LNCAP (cell line): ENCODE results near the gene SORCS2.

Source experiments
- CTCF ChIP-seq: fragments of 450-650 bp; IDR thresholded peaks from 2 replicates; pipeline ENCODE4 v1.5.1; 2017; ENCODE audit warnings: mild to moderate bottlenecking

Gene SORCS2

GRCh38 chr4:7596918-7597606, 404.7 kb downstream of the SORCS2 start:
- no peak for TF ChIP-seq CTCF

GRCh38 chr4:7598939-7599790, 406.8 kb downstream of the SORCS2 start:
- no peak for TF ChIP-seq CTCF

- TF ChIP-seq CTCF: no peak
Observed at GRCh38 chr4:7600247-7600646, 407.9 kb downstream of the SORCS2 start.

GRCh38 chr4:7607156-7607910, 415.0 kb downstream of the SORCS2 start:
- no peak for TF ChIP-seq CTCF

- no peak for TF ChIP-seq CTCF
Observed at GRCh38 chr4:7608046-7608445, 415.7 kb downstream of the SORCS2 start.

GRCh38 chr4:7609316-7609715, 417.0 kb downstream of the SORCS2 start:
- TF ChIP-seq CTCF: no peak

- no peak for TF ChIP-seq CTCF
Observed at GRCh38 chr4:7610022-7610670, 417.8 kb downstream of the SORCS2 start.
